Ascending aorta (tissue), 2 donors: ENCODE results near the gene SLC9C2. TPM values are rescaled to one million over a fixed set of nuclear protein-coding genes. Genes with fewer than 3 reads are reported as not detected.
"Not testable (repeated sequence)": the region's sequence is repeated elsewhere in the genome, so short reads cannot be mapped to it uniquely, and the experiment has no call there.

Source experiments
- DNase-seq, 2 donors: peaks; one replicate each; pipeline ENCODE4 v3.0.0-alpha.2; 2019; ENCODE audit warnings: low spot score in 2 of 2
- H3K27ac ChIP-seq, 2 donors: fragments of 200-600 bp; sonication (generic); one replicate each; pipeline ENCODE4 v1.5.1; 2016 to 2017; ENCODE audit warnings: mild to moderate bottlenecking in 1 of 2
- H3K27me3 ChIP-seq: fragments of 200-600 bp; sonication (generic); one replicate; pipeline ENCODE4 v1.5.1; 2017
- H3K36me3 ChIP-seq, 2 donors: fragments of 200-600 bp; sonication (generic); one replicate each; pipeline ENCODE4 v1.5.1; 2016
- H3K4me1 ChIP-seq, 2 donors: fragments of 200-600 bp; sonication (generic); one replicate each; pipeline ENCODE4 v1.5.1; 2016 to 2017; ENCODE audit warnings: mild to moderate bottlenecking in 1 of 2
- H3K4me3 ChIP-seq, 2 donors: fragments of 200-600 bp; sonication (generic); one replicate each; pipeline ENCODE4 v1.5.1; 2016 to 2017; ENCODE audit warnings: mild to moderate bottlenecking in 1 of 2
- H3K9me3 ChIP-seq, 2 donors: fragments of 200-600 bp; sonication (generic); one replicate each; pipeline ENCODE4 v1.5.1; 2016
- CTCF ChIP-seq, 3 experiments: fragments of 200-600 bp in 2 of 3; fragments of 450-650 bp in 1 of 3; sonication (generic) in 2 of 3; IDR thresholded peaks; one replicate each; pipeline ENCODE4 v1.5.1; 2016 to 2019; ENCODE audit warnings: antibody characterized with exemption in 3 of 3, mild to moderate bottlenecking in 1 of 3, moderate library complexity in 1 of 3
- intact Hi-C: fragments of 100-400 bp; cut with DNase I; formaldehyde crosslinking; loops from one replicate; pipeline ENCODE4 v1.15.1; 2023
- total RNA-seq: library from RNA; depleted of rRNA; stranded (reverse); fragments of >200 nt; gene quantifications from one replicate; pipeline ENCODE4 v1.1.0, GENCODE V29; 2016

The SLC9C2 gene
- total RNA-seq, 1 donor from 2014 or later = not detected

GRCh38 chr1:173520799-173521198 is 82.1 kb downstream of the SLC9C2 start:
- no peaks in the 10 kb centered on the region for H3K27me3 ChIP-seq

DNA sequence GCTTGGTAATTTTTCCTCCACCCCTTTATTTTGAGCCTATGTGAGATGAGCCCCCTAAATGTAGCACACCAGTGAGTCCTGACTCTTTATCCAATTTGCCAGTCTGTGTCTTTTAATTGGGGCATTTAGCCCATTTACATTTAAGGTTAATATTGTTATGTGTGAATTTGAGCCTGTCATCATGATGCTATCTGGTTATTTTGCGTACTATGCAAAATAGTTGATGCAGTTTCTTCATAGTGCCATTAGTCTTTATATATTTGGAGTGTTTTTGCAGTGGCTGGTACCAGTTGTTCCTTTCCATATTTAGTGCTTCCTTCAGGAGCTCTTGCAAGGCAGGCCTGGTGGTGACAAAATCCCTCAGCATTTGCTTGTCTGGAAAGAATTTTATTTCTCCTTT is 88.4 kb downstream of the SLC9C2 start:
- intact Hi-C loops, H3K36me3 ChIP-seq, H3K27ac ChIP-seq, H3K4me1 ChIP-seq, H3K4me3 ChIP-seq, DNase-seq, H3K27me3 ChIP-seq, H3K9me3 ChIP-seq: not testable (repeated sequence)

More at GRCh38 chr1:173520799-173521198, 82.1 kb downstream of the SLC9C2 start:
- no peak for TF ChIP-seq CTCF (IDR thresholded peaks at IDR 0.05)
- intact Hi-C loops = no loop called here
- H3K9me3 ChIP-seq = no peaks in the 10 kb centered on the region
- no peak for DNase-seq
- no peaks in the 10 kb centered on the region for H3K36me3 ChIP-seq
- H3K27ac ChIP-seq = no peak overlapping the region
- H3K4me3 ChIP-seq = no peak overlapping the region
- H3K4me1 ChIP-seq = no peaks in the 10 kb centered on the region

DNA sequence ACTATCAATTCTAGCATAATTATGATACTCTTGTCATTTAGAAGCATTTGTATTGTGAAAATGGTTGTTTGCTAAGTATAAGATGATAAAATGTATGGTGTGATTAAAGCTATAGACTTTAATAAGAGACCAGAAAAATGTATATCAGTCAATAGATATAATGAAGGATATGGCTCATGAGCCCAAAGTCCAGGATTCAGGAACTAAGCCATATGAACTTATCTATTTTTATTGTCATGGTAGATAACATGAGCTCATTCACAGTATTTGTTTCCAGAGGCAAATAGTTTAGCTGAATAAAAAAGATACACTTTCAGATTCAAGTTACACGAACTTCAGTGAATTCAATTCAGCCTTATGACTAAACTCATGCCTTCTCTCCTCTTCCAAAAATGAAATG is 93.1 kb downstream of the SLC9C2 start:
- H3K9me3 ChIP-seq = no peaks in the 10 kb centered on the region
- intact Hi-C loops = no loop called here
- H3K27ac ChIP-seq = no peak overlapping the region
- H3K36me3 ChIP-seq = no peaks in the 10 kb centered on the region
- no peaks in the 10 kb centered on the region for H3K4me1 ChIP-seq
- no peaks in the 10 kb centered on the region for H3K27me3 ChIP-seq
- no peak for TF ChIP-seq CTCF (IDR thresholded peaks at IDR 0.05)
- H3K4me3 ChIP-seq = no peak overlapping the region
- DNase-seq = no peak

- Histone ChIP-seq H3K27ac (no peak overlapping the region), H3K4me3 (no peak overlapping the region), H3K27me3 (no peaks in the 10 kb centered on the region), H3K4me1 (no peaks in the 10 kb centered on the region), H3K9me3 (no peaks in the 10 kb centered on the region), H3K36me3 (no peaks in the 10 kb centered on the region)
- intact Hi-C loops = no loop called here
- DNase-seq = no peak
- no peak for TF ChIP-seq CTCF (IDR thresholded peaks at IDR 0.05)
Measured at GRCh38 chr1:173508541-173508940, 94.3 kb downstream of the SLC9C2 start.

- Histone ChIP-seq H3K9me3 (no peaks in the 10 kb centered on the region), H3K27me3 (no peaks in the 10 kb centered on the region), H3K4me3 (no peak overlapping the region), H3K27ac (no peak overlapping the region), H3K4me1 (no peaks in the 10 kb centered on the region), H3K36me3 (no peaks in the 10 kb centered on the region)
- no peak for TF ChIP-seq CTCF (IDR thresholded peaks at IDR 0.05)
- DNase-seq = no peak
- intact Hi-C loops = no loop called here
Measured at GRCh38 chr1:173507847-173508209, 95.0 kb downstream of the SLC9C2 start.

DNA sequence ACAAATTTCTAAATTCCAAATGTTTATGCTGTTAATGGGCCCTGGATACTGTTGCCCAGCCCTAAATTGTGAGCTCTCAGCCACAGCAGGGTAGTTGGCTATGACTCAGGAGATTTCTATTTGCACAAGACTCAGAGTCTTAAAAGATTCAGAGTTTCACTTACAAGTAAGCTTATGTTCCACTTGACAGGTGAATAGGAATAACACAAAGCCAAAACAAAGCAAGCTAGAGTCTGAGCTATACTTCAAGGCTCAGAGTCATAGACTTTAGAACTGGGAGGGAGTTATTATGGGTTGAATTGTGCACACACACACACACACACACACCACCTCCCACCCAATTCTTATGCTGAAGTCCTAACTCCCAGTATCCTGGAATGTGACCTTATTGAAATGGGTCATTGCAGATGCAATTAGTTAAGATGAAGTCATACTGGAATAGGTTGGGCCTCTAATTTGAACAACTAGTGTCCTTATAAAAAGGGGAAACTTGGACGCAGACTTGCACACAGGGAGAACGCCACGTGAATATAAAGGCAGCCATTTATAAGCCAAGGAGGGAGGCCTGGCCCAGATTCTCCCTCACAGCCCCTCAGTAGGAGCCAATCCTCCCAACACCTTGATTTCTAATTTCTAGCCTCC is 95.5 kb downstream of the SLC9C2 start:
- Histone ChIP-seq H3K27me3 (no peaks in the 10 kb centered on the region), H3K4me1 (no peaks in the 10 kb centered on the region), H3K4me3 (no peak overlapping the region), H3K27ac (no peak overlapping the region), H3K9me3 (no peaks in the 10 kb centered on the region), H3K36me3 (no peaks in the 10 kb centered on the region)
- no peak for TF ChIP-seq CTCF (IDR thresholded peaks at IDR 0.05)
- intact Hi-C loops = no loop called here
- no peak for DNase-seq
